ENCODE data around the gene PODN.

DNA sequence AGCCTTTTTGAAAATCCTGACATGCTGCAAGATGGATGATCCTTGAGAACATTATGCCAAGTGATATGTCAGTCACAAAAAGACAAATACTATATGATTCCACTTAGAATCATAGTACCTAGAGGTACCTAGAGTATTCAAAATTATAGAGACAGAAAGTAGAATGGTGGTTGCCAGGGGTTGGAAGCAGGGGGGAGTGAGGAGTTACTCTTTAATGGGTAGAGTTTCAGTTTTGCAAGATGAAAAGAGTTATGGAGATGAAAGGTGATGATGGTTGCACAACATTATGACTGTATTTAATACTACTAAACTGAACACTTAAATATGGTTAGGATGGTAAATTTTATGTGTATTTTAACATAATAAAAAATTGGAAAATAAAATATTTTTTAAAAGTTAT lies 37.9 kb upstream of the PODN start:
- TF ChIP-seq CTCF (IDR thresholded peaks at IDR 0.05) = no peak
- TF ChIP-seq POLR2A (IDR thresholded peaks at IDR 0.05) = no peak
